ENCODE results near the gene SLC25A6. TPM values are rescaled to one million over a fixed set of nuclear protein-coding genes. Genes with fewer than 3 reads are reported as not detected.
"Not testable (repeated sequence)": the region's sequence is repeated elsewhere in the genome, so short reads cannot be mapped to it uniquely, and the experiment has no call there.

The SLC25A6 gene
- total RNA-seq, 1 donor from 2014 or later, result 348 TPM

DNA sequence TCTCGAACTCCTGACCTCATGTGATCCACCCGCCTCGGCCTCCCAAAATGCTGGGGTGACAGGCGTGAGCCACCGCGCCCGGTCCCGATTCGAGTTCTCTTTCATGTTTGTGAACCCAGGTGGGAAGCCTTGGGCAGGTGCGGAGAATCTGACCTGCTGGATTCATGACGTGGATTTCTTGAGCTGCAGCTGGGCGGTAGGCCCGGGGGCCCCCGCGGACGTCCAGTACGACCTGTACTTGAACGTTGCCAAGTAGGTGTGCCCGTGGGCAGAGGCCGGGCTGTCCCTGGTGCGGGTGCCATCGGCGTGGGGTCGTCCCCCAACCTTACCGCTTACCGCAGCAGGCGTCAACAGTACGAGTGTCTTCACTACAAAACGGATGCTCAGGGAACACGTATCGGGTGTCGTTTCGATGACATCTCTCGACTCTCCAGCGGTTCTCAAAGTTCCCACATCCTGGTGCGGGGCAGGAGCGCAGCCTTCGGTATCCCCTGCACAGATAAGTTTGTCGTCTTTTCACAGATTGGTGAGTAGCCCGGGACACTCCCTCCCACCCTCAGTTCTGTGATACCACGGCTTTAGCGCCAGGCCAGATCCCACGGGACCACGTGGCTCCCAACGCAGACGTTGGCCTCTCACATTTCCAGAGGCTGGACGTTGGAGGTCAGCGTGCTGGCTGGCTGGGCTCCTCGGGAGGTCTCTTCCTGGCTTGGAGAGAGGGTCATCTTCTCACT, 39.8 kb downstream of the SLC25A6 start:
- TF ChIP-seq, protein P1, sequence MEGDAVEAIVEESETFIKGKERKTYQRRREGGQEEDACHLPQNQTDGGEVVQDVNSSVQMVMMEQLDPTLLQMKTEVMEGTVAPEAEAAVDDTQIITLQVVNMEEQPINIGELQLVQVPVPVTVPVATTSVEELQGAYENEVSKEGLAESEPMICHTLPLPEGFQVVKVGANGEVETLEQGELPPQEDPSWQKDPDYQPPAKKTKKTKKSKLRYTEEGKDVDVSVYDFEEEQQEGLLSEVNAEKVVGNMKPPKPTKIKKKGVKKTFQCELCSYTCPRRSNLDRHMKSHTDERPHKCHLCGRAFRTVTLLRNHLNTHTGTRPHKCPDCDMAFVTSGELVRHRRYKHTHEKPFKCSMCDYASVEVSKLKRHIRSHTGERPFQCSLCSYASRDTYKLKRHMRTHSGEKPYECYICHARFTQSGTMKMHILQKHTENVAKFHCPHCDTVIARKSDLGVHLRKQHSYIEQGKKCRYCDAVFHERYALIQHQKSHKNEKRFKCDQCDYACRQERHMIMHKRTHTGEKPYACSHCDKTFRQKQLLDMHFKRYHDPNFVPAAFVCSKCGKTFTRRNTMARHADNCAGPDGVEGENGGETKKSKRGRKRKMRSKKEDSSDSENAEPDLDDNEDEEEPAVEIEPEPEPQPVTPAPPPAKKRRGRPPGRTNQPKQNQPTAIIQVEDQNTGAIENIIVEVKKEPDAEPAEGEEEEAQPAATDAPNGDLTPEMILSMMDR (conservative IDR thresholded peaks at IDR 0.05; ENCODE audit: low read depth, low read length), result no peak
- H3K4me3 ChIP-seq (ENCODE audit: low read depth, low read length), result no peak overlapping the region
- DNase-seq (ENCODE audit: low read depth), result no peak

DNA sequence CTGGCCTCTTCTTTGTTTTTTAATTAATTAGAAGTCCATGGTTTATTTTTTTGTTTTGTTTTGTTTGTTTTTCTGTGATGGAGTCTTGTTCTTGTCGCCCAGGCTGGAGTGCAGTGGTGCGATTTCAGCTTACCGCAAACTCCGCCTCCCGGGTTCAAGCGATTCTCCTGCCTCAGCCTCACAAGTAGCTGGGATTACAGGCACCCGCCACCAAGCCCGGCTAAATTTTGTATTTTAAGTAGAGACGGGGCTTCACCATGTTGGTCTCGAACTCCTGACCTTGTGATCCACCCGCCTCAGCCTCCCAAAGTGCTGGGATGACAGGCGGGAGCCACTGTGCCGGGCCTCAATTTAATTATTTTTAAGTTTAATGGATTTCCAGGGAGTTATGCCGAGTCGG, 42.3 kb downstream of the SLC25A6 start:
- not testable (repeated sequence) for H3K4me3 ChIP-seq (ENCODE audit: low read depth, low read length); DNase-seq (ENCODE audit: low read depth)

DNA sequence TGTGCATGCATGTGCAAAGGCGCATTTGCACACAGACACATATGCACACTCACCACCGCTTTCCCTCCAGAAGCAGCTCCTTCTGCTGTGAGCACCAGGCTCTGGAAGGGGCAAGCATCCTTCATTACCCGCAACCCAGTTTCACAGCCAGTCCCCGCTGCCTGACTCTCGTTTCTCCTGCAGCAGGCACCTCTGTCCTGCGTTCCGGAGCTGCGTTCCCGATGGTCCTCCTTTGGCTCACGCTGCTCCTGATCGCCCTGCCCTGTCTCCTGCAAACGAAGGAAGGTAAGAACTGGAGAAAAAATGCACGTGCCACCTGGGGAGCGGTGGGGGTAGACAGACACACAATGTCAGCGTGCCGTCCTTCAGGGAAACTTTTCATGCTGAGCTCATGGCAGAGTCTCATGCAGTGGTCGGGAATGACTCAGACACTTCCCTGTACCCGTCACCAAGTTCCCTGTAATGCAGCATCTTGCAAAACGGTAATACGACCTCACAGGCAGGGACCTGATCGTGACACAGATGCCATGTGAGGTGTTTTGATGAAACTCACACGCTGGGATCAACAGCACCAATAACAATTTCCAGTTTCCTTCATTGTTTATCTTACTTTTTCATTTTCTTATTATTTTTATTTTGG, 50.2 kb downstream of the SLC25A6 start:
- TF ChIP-seq, protein P1 (conservative IDR thresholded peaks at IDR 0.05; ENCODE audit: low read depth, low read length), result no peak
- no peak overlapping the region for H3K4me3 ChIP-seq (ENCODE audit: low read depth, low read length)
- DNase-seq (ENCODE audit: low read depth), result no peak

DNA sequence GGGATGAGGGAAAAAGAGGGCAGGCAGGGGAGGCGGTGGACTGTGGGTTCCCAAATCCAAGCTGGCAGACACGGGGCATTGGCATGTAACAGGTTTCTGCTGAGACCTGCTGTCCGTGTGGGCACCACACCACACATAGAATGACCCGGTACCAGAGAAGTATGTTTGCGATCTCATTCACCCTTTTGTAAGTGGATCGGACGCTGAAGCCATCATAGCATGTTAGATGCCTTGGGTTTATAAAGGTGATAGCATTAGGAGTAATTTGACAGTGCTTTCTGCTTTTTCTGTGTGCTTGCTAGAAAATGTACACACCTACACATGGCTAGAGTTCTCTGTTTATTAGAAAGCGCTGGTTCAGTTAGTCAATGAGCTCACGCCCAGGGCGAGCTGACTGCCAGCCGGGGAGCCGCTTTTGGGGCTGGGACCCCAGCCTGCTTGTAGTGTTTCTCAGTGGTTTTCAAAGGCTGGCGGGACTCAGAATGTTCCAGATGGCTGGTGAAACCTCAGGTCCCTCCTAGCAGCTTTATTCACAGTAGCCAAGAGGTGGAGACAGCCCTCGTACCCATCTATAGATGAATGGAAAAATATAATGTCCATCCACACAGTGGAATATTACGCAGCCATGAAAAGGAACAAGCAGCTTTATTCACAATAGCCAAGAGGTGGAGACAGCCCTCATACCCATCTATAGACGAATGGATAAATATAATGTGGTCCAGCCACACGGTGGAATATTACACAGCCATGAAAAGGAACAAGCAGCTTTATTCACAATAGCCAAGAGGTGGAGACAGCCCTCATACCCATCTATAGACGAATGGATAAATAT, 54.7 kb downstream of the SLC25A6 start:
- H3K4me3 ChIP-seq (ENCODE audit: low read depth, low read length), result peak overlapping the region; percentile 45
- no peak for DNase-seq (ENCODE audit: low read depth)
- TF ChIP-seq, protein P1 (conservative IDR thresholded peaks at IDR 0.05; ENCODE audit: low read depth, low read length), result no peak

DNA sequence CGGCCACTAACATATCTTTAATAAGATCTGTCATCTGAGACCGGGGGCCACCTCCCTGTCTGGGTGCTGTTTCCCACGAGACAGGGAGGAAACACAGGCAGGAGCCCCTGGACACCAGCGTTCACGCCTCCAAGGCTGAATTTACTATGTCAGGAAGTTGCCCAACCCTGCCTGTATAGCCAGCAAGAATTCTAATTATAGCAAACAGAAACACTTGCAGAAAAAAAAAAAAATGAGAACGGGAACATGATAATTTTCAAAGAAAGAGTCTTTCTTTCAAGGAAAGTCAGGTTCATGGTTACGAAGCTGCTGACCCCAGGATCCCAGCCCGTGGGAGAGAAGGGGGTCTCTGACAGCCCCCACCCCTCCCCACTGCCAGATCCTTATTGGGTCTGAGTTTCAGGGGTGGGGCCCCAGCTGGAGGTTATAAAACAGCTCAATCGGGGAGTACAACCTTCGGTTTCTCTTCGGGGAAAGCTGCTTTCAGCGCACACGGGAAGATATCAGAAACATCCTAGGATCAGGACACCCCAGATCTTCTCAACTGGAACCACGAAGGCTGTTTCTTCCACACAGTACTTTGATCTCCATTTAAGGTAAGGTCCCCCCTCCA, 55.5 kb downstream of the SLC25A6 start, which contains the start of gene IL3RA:
IL3RA (plus strand) TSS at position 455 of the 613 bp plus-strand sequence. CDS start 4,981 bp downstream, outside the sequence.
- peak within 1 kb of the TSS; percentile 45 for H3K4me3 ChIP-seq (ENCODE audit: low read depth, low read length)
- no peak for DNase-seq (ENCODE audit: low read depth)
- TF ChIP-seq, protein P1 (conservative IDR thresholded peaks at IDR 0.05; ENCODE audit: low read depth, low read length), result no peak

Other genes with a start within 250 kb of the SLC25A6 start
- not detected in 2 replicates for gene CRLF2, start 179.5 kb downstream of the SLC25A6 start, total RNA-seq
- not detected in 2 replicates for gene CSF2RA, start 123.3 kb downstream of the SLC25A6 start, total RNA-seq
- not detected in 2 replicates for gene IL3RA, start 55.3 kb downstream of the SLC25A6 start, total RNA-seq
- gene ASMTL, start 60.8 kb upstream of the SLC25A6 start, total RNA-seq, result 14.4 and 16.2 TPM in 2 replicates
- gene P2RY8, start 145.1 kb upstream of the SLC25A6 start, total RNA-seq, result not detected in 2 replicates
- gene AKAP17A, start 199.5 kb upstream of the SLC25A6 start, total RNA-seq, result 32.7 and 37.0 TPM in 2 replicates
- not detected in 2 replicates for gene ASMT, start 222.9 kb upstream of the SLC25A6 start, total RNA-seq

Data from epithelial cell of proximal tubule (primary cell).